ENCODE results near the gene UFSP2.

UFSP2 gene

DNA sequence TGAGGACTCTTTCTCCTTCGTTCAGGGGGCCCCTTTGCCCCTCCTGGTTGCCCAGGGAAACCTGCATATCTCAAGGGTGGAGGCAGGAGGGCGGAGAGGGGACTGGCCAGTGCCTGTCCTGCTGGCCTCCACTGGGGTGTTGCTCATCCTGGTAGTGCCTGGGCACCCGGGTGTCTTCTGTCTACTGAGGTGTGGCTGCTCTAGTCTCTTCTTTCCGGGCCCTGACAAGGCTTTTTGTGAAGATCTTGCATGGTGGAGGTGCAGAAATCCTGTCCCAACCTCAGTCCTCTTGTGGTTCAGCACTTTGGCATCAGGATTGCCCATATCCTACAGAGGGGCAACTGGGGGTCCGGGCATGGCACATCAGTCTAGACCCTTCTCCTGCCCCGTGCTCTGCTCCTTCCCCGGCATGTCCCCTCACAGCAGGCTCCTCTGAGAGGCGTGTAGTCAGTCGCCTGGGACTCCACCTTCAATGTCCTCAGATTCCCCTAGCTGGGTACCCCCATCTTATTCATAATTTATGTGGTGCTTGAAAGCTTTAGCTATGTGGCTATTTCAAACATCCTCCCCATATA, 43.9 kb upstream of the UFSP2 start:
- DNase-seq (ENCODE audit: low read depth) = no peak
- no peak for TF ChIP-seq CTCF (IDR thresholded peaks at IDR 0.05; ENCODE audit: insufficient read depth, low read depth, low read length, missing control alignments)
- H3K4me3 ChIP-seq (ENCODE audit: low read length) = no peak overlapping the region

DNA sequence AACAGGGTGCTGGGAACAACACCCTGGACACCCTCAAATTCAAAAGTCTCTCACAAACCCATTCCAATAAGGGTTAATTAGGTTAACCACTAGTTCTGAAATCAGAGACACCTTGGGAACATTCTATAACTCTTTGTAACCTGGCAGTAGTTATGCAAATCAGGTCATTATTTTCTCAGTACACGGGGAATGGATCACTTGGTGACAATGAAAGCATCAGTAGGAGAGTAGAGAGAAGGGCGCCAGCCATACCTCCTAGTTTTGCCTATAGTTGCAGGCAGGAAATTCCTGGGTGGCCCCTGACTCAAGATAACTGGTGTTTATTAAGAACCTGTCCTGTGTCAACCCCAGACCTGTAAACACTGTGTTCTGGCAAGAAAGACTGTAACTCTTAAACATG, 43.2 kb upstream of the UFSP2 start:
- no peak for TF ChIP-seq CTCF (IDR thresholded peaks at IDR 0.05; ENCODE audit: insufficient read depth, low read depth, low read length, missing control alignments)
- H3K4me3 ChIP-seq (ENCODE audit: low read length) = no peak overlapping the region
- DNase-seq (ENCODE audit: low read depth) = no peak

DNA sequence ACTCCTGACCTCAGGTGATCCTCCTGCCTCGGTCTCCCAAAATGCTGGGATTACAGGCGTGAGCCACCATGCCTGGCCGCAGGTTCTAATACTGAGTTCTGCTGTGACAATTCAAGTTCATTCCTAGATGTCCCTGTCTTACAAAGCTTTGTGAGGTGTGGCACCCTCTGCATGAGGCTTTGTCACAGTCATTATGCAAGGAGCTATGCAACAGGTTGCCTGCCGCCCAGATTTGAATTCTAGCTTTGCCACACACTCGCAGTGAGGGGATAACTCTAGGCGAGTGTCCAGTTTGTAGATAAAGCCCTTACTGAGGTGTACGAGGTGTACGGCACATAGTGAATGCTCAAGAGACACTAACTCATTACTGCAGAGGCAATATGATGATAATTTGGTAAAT, 42.2 kb upstream of the UFSP2 start:
- H3K4me3 ChIP-seq (ENCODE audit: low read length) = no peak overlapping the region
- no peak for DNase-seq (ENCODE audit: low read depth)
- no peak for TF ChIP-seq CTCF (IDR thresholded peaks at IDR 0.05; ENCODE audit: insufficient read depth, low read depth, low read length, missing control alignments)

GRCh38 chr4:185467101-185467500, 41.3 kb upstream of the UFSP2 start:
- no peak overlapping the region for H3K4me3 ChIP-seq (ENCODE audit: low read length)
- no peak for DNase-seq (ENCODE audit: low read depth)
- no peak for TF ChIP-seq CTCF (IDR thresholded peaks at IDR 0.05; ENCODE audit: insufficient read depth, low read depth, low read length, missing control alignments)

DNA sequence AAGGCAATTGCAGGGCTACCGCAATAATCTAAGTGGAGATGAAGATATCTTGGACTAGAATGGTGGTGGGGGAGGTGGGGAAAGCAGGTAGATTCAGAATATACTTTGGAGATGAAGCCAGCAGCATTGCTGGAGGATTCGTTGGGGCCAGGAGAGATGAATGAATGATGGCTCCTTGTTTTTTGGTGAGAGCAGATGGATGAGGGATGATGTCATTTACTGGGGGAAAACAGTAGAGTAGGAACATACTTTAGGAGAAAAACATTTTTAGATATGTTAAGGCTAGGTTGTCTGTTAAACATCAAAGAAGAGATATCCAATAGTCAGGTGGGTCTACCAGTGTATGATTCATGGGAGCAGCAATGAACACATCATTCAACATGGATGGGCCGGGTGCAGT, 39.9 kb upstream of the UFSP2 start:
- H3K4me3 ChIP-seq (ENCODE audit: low read length) = no peak overlapping the region
- no peak for DNase-seq (ENCODE audit: low read depth)
- no peak for TF ChIP-seq CTCF (IDR thresholded peaks at IDR 0.05; ENCODE audit: insufficient read depth, low read depth, low read length, missing control alignments)

DNA sequence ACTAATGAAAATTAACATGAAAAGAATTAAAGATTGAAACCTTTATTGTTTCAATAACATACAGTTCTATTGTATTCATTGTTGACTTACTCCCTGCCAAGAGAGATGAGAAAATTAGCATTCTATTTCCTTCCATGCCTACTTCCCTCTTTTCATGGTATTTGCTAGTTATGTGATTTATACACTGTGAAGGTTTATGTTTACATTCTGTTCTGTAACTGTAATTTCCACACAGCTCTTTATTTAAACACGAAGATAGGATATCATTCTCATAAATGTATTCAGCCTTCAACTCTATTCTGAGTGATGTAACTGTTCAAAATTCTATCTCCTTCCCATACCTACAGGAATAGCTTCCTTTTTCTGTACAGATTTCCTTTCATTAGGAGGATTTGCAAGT, 39.1 kb upstream of the UFSP2 start:
- no peak overlapping the region for H3K4me3 ChIP-seq (ENCODE audit: low read length)
- DNase-seq (ENCODE audit: low read depth) = no peak
- TF ChIP-seq CTCF (IDR thresholded peaks at IDR 0.05; ENCODE audit: insufficient read depth, low read depth, low read length, missing control alignments) = no peak

GRCh38 chr4:185464183-185464582, 38.4 kb upstream of the UFSP2 start:
- TF ChIP-seq CTCF (IDR thresholded peaks at IDR 0.05; ENCODE audit: insufficient read depth, low read depth, low read length, missing control alignments) = no peak
- DNase-seq (ENCODE audit: low read depth) = no peak
- no peak overlapping the region for H3K4me3 ChIP-seq (ENCODE audit: low read length)
